Measurements from ENCODE around the gene OR9Q2. TPM values are rescaled to one million over a fixed set of nuclear protein-coding genes. Genes with fewer than 3 reads are reported as not detected.

OR9Q2 gene
- total and polyA plus RNA-seq, 2 of the 8 experiments (the other 6 are each of a cell fraction or from before 2014, with no cell fraction given) = not detected

DNA sequence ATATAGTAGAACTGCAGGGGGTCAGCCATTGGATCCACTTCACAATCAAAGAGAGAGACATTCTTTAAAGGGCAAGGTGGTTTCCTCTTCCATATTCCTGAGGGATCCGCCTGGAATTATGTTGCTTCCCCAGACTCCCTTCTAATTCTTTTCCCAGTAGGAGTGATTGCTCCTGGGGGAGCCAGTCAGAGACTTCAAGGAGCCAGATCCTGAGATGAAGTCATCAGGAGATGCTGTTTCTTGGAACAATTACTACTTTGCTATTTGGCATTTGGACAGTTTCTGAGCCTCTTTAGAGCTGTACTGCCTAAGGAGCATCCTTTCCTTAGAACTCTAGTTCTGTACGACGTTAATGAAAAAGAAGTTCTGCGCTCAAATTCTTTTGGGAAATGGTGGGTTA lies 1.9 kb upstream of the OR9Q2 start:
- Histone ChIP-seq H3K18ac (ENCODE audit: extremely low read depth, low read length) (no peak overlapping the region), H3K23ac (ENCODE audit: insufficient read length) (no peak overlapping the region), H3K79me2 (ENCODE audit: control insufficient read depth in 1 of 2, insufficient read depth in 2 of 2, low read length in 2 of 2) (no peaks in the 10 kb centered on the region), H2BK5ac (ENCODE audit: low read depth, low read length) (no peak overlapping the region), H2AFZ (ENCODE audit: low read length) (no peak overlapping the region), H2BK120ac (replicated peaks; ENCODE audit: low read depth, low read length) (no peak overlapping the region), H2BK12ac (ENCODE audit: low read depth, low read length) (no peak overlapping the region), H3K4me2 (ENCODE audit: insufficient read depth in 1 of 2, low read depth in 2 of 2, low read length in 2 of 2) (no peak overlapping the region), H2AK5ac (ENCODE audit: low read depth, low read length) (no peak overlapping the region), H3K4me3 (ENCODE audit: extremely low read depth in 1 of 4, insufficient read depth in 2 of 4, low read depth in 3 of 4, low read length in 4 of 4) (no peak overlapping the region), H3K27ac (ENCODE audit: low read depth, low read length) (no peak overlapping the region), H4K91ac (replicated peaks; ENCODE audit: insufficient read length, low read length) (no peak overlapping the region), H3K9ac (replicated peaks in 1 of 4; ENCODE audit: extremely low read depth in 1 of 4, low read depth in 3 of 4, low read length in 3 of 4) (no peak overlapping the region), H4K20me1 (replicated peaks in 1 of 2; ENCODE audit: control insufficient read depth in 1 of 2, insufficient read depth in 2 of 2, low read length in 2 of 2) (no peaks in the 10 kb centered on the region), H4K5ac (ENCODE audit: insufficient read length, low read depth, low read length) (no peak overlapping the region), H3K27me3 (replicated peaks in 1 of 4; ENCODE audit: control insufficient read depth in 3 of 4, extremely low read depth in 1 of 4, insufficient read depth in 3 of 4, low read length in 3 of 4) (no peaks in the 10 kb centered on the region), H2BK15ac (ENCODE audit: low read length) (no peak overlapping the region), H3K23me2 (ENCODE audit: low read depth, low read length) (no peaks in the 10 kb centered on the region), H3K14ac (ENCODE audit: insufficient read length) (no peak overlapping the region), H3K36me3 (ENCODE audit: control insufficient read depth in 2 of 4, insufficient read depth in 4 of 4, low read length in 3 of 4) (no peaks in the 10 kb centered on the region), H3K9me3 (ENCODE audit: insufficient read depth in 2 of 2, low read depth in 1 of 2, low read length in 1 of 2) (peaks cover 0 to 17% of the 10 kb centered on the region in 2 experiments; a peak in 2 of 4 replicates), H3K4ac (replicated peaks; ENCODE audit: insufficient read length, low read depth, low read length) (no peak overlapping the region), H2BK20ac (ENCODE audit: low read length) (no peak overlapping the region), H3K79me1 (ENCODE audit: low read depth, low read length) (no peaks in the 10 kb centered on the region), H4K8ac (ENCODE audit: extremely low read depth, insufficient read depth, low read length) (no peak overlapping the region), H3K4me1 (replicated peaks in 1 of 4; ENCODE audit: control insufficient read depth in 3 of 4, insufficient read depth in 4 of 4, low read length in 3 of 4) (no peaks in the 10 kb centered on the region), H3K56ac (replicated peaks; ENCODE audit: insufficient read length, low read depth, low read length) (no peak overlapping the region)
- WGBS, 2 experiments (ENCODE audit: extremely low coverage in 1 of 2, insufficient coverage in 1 of 2, insufficient read length in 1 of 2, insufficient replicate concordance in 2 of 2, low coverage in 1 of 2, low lambda C conversion rate in 2 of 2, missing lambda C conversion rate in 1 of 2) = 94% methylated on average over 4 of the region's 4 CpGs; no CpG with 5 or more reads in 1 of the 2 experiments
- ChIA-PET POLR2A (ENCODE audit: partially characterized antibody) (no interaction called here), CTCF (ENCODE audit: partially characterized antibody) (no interaction called here)
- DNase-seq (ENCODE audit: low read depth in 1 of 2, low spot score in 2 of 2) (no peak), FAIRE-seq (no peak)
- no peak for TF ChIP-seq TEAD4 (IDR thresholded peaks at IDR 0.05; ENCODE audit: low read depth, low read length)
- TF ChIP-seq SP1 (IDR thresholded peaks at IDR 0.05; ENCODE audit: low read depth, low read length) = no peak
